ENCODE measurements around the gene AMPD3. TPM values are rescaled to one million over a fixed set of nuclear protein-coding genes. Genes with fewer than 3 reads are reported as not detected.
A peak's percentile ranks its signal among the peaks of the same experiment; 100 is the strongest.

AMPD3 gene
- total RNA-seq, 1 donor from 2014 or later = 9.8 TPM

- DNase-seq (no peak), ATAC-seq (no peak)
- no peaks in the 10 kb centered on the region for H3K9me3 ChIP-seq
- intact Hi-C loops (cut with DNase I) = loop anchor here (5.0 kb wide), 1 partner anchor 328 kb away; no protein-coding TSS in a partner anchor
- no peak overlapping the region for H3K27ac ChIP-seq
- H3K27me3 ChIP-seq (ENCODE audit: low read depth) = no peaks in the 10 kb centered on the region
- H3K4me3 ChIP-seq = no peak overlapping the region
- peaks cover 20% of the 10 kb centered on the region for H3K4me1 ChIP-seq
- H3K36me3 ChIP-seq = no peaks in the 10 kb centered on the region
- no peak for TF ChIP-seq CTCF (IDR thresholded peaks at IDR 0.05)
Measured at GRCh38 chr11:10409207-10409661, 45.8 kb upstream of the AMPD3 start.

DNA sequence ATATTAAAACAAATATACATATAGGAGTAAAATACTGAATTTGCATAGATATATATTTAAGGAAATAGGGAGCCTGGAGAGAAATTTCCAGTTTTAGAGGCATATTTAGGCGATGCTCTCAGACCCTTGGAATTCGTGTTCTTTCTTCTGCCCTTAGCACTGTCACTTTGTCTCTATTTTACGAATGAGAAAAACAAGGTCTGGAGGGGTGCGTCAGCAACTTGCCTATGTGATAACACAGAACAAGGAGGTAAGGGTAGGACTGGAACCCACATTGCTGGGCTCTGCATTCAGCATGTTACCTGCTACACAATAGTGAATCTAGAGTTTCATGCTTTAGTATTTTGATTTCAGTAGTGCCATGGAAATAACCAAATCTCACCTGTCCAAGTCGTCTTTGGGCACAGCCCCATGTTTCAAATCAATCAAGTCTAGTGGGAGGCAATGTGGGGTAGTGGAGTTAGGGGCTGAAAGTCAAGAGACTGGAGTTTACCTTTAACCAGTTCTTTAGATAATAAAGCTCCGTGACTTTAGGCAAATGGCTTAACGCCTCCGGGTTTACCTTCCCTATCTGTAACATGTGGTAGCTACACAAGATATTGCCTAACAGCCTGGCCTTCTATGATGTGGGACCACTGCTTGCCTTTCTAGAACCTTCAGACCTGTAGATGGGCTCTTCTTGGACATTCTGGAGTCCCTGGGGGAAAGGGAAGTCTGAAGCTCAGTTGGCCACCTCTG lies 44.8 kb upstream of the AMPD3 start:
- ATAC-seq (no peak), DNase-seq (no peak)
- Histone ChIP-seq H3K27ac (no peak overlapping the region), H3K36me3 (no peaks in the 10 kb centered on the region), H3K4me1 (peaks cover 29% of the 10 kb centered on the region), H3K4me3 (no peak overlapping the region), H3K9me3 (no peaks in the 10 kb centered on the region), H3K27me3 (ENCODE audit: low read depth) (no peaks in the 10 kb centered on the region)
- intact Hi-C loops (cut with DNase I) = no loop called here
- no peak for TF ChIP-seq CTCF (IDR thresholded peaks at IDR 0.05)

GRCh38 chr11:10410844-10411200 lies 44.2 kb upstream of the AMPD3 start:
- no peak for ATAC-seq
- DNase-seq = no peak
- Histone ChIP-seq H3K27ac (no peak overlapping the region), H3K9me3 (no peaks in the 10 kb centered on the region), H3K4me1 (peaks cover 34% of the 10 kb centered on the region), H3K4me3 (no peak overlapping the region), H3K27me3 (ENCODE audit: low read depth) (no peaks in the 10 kb centered on the region), H3K36me3 (no peaks in the 10 kb centered on the region)
- TF ChIP-seq CTCF (IDR thresholded peaks at IDR 0.05) = no peak
- intact Hi-C loops (cut with DNase I) = no loop called here

DNA sequence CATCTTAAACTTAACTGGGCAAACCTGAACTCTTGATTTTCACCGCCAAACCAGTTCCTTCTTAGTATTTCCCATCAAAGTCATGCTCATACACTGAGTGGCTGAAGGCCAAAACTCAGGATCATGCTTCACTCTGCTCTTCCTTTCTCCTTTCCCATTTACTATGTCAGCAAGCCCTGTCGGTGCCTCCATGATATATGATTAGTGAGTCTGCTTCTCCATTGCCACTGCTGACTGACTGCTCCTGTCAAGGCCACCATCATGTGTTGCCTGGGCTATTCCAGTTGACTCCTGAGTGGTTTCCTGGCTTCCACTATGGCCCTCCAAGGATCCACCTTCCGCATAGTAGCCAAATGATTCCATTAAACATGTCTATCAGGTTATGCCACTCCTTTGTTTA lies 42.8 kb upstream of the AMPD3 start:
- no peak for ATAC-seq
- intact Hi-C loops (cut with DNase I) = no loop called here

GRCh38 chr11:10413268-10413667 lies 41.8 kb upstream of the AMPD3 start:
- ATAC-seq (peak; percentile 42 to 58), DNase-seq (no peak)
- Histone ChIP-seq H3K4me3 (no peak overlapping the region), H3K36me3 (no peaks in the 10 kb centered on the region), H3K27ac (no peak overlapping the region), H3K9me3 (no peaks in the 10 kb centered on the region), H3K27me3 (ENCODE audit: low read depth) (no peaks in the 10 kb centered on the region), H3K4me1 (peaks cover 22% of the 10 kb centered on the region)
- TF ChIP-seq CTCF (IDR thresholded peaks at IDR 0.05) = peak; percentile 12
- intact Hi-C loops (cut with DNase I) = no loop called here

More for the DNA sequence above, 42.8 kb upstream of the AMPD3 start:
- Histone ChIP-seq H3K27ac (no peak overlapping the region), H3K9me3 (no peaks in the 10 kb centered on the region), H3K4me3 (no peak overlapping the region), H3K27me3 (ENCODE audit: low read depth) (no peaks in the 10 kb centered on the region), H3K4me1 (peaks cover 23% of the 10 kb centered on the region), H3K36me3 (no peaks in the 10 kb centered on the region)
- DNase-seq = no peak
- TF ChIP-seq CTCF (IDR thresholded peaks at IDR 0.05) = no peak

All from lower lobe of right lung (tissue), 2 donors.